Skin of body (tissue), 2 donors: ENCODE results near the gene CROT. TPM values are rescaled to one million over a fixed set of nuclear protein-coding genes. Genes with fewer than 3 reads are reported as not detected.
"Not testable (repeated sequence)": the region's sequence is repeated elsewhere in the genome, so short reads cannot be mapped to it uniquely, and the experiment has no call there.

Experiments
- DNase-seq: peaks from one replicate; lab custom pipeline; 2025; lab: John Stamatoyannopoulos, UW
- total RNA-seq: library from RNA; depleted of rRNA; stranded (reverse); fragments of >200 nt; gene quantifications from one replicate; pipeline ENCODE4 v1.2.3, GENCODE V29; 2014

CROT gene, protein sequence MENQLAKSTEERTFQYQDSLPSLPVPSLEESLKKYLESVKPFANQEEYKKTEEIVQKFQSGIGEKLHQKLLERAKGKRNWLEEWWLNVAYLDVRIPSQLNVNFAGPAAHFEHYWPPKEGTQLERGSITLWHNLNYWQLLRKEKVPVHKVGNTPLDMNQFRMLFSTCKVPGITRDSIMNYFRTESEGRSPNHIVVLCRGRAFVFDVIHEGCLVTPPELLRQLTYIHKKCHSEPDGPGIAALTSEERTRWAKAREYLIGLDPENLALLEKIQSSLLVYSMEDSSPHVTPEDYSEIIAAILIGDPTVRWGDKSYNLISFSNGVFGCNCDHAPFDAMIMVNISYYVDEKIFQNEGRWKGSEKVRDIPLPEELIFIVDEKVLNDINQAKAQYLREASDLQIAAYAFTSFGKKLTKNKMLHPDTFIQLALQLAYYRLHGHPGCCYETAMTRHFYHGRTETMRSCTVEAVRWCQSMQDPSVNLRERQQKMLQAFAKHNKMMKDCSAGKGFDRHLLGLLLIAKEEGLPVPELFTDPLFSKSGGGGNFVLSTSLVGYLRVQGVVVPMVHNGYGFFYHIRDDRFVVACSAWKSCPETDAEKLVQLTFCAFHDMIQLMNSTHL
- total RNA-seq, result 21.8 TPM

- DNase-seq, result peak; percentile 87
Measured at GRCh38 chr7:87345166-87345927, at the start of gene CROT. Gene CROT, plus strand, starts transcription at chr7:87345664. Its CDS starts 3,405 bp downstream, at chr7:87349069.

DNA sequence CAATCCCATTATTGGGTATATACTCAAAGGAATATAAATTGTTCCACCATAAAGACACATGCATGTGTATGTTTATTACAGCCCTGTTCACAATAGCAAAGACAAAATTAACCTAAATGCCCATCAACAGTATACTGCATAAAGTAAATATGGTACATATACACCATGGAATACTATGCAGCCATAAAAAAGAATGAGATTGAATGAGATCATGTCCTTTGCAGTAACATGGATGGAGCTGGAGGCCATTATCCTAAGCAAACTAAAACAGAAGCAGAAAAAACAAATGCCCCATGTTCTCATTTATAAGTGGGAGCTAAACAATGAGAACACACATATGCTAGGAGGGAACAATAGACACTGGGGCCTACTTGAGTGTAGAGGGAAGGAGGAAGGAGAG, 44.7 kb upstream of the CROT start:
- DNase-seq, result no peak

- no peak for DNase-seq
Measured at GRCh38 chr7:87310790-87311419, 34.6 kb upstream of the CROT start.

- DNase-seq, result peak; percentile 69
Measured at GRCh38 chr7:87312215-87312865, 33.1 kb upstream of the CROT start.

DNA sequence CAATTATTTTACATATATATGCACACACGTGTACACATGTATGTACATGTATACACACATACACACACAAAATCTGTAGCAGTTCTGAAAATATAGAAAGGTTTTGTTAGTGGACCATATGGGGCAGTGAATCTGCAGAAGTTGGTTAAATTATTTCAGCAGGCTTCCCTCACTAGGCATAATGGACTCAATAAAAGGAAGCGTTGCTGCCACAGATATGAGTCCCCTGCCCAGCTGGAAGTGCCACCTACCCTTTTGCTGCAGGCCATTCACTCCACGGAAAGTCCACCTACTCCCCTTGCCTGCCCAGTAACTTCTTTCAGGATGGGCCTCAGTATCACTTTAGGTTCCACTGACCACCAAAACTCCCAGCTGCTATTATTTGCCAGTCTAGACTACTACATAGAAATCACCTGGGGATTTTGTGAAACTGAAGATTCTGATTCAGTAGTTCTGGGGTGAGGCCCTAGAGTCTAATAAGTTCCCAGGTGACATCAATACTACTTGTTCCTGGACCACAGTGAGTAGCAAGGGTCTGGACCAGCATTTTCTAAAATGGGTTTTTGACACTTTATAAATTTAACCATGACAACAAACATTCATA, 29.3 kb upstream of the CROT start:
- no peak for DNase-seq

DNA sequence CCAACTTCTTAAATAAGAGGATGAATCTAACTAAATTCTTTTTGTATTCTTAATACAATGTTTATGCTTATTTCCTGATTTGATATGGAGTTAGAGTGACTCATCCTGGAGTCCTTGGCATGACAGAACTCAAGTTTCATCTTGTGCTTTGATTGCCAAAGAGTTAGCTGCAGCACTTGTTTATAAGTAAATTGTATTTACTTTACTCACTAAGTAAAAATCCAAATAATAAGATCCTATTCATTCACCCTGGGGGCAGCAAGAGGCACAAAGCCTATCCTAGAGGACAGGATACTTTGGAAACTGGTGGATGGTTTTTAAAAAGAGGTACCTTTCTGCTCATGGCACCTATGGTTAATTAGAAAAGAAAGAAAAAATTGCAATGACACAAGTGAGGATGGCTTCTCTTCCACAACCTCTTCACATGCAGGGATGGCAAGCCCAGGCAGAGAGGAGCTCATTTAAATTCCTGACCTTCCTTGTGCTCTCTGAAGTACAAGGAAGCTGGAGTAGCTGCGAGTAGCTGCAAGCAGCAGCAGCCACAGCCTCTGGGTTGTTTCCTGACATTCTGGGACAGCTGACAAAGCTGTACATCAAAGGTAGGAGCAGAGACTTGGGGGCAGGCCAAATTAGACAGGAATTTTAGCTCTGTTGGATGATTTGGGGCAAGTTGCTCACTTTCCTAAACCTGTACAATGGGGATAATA, 28.5 kb upstream of the CROT start:
- DNase-seq, result peak; percentile 32

- DNase-seq, result no peak
Measured at GRCh38 chr7:87317691-87318245, 27.7 kb upstream of the CROT start.

- no peak for DNase-seq
Measured at GRCh38 chr7:87318741-87319140, 26.7 kb upstream of the CROT start.

DNA sequence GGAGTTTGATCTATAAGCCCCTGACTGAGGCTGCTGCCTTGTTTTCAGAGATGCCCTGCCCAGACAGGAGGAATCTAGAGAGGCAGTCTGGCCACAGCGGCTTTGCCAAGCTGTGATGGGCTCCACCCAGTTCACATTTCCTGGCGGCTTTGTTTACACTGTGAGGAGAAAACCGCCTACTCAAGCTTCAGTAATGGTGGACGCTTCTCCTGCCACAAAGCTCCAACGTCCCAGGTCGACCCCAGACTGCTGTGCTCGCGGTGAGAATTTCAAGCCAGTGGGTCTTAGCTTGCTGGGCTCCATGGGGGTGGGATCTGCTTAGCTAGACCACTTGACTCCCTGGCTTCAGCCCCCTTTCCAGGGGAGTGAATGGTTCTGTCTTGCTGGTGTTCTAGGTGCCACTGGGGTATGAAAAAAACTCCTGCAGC, 26.3 kb upstream of the CROT start:
- not testable (repeated sequence) for DNase-seq

GRCh38 chr7:87322912-87323311, 22.6 kb upstream of the CROT start:
- no peak for DNase-seq

- no peak for DNase-seq
Measured at GRCh38 chr7:87325576-87326370, 19.7 kb upstream of the CROT start.

DNA sequence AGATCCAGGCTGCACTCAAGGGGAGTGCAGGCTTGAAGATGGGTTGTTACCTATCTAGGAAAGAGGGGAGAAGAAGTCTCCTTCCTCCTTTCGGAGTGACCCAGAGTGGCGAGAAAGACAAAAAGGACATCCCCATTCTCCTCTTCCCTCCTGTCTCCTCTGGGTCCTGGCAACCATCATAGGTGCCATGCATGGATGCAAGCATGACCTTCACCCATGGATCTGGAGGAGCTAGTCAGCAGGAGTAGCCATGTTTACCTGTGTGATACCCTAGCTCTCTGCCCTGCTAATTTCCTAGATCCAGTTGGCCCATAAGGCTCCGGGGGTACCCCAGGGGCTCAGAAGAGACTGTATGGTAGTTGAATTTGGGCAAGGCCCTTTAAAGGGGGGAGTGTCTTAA, 17.2 kb upstream of the CROT start:
- DNase-seq, result no peak

DNA sequence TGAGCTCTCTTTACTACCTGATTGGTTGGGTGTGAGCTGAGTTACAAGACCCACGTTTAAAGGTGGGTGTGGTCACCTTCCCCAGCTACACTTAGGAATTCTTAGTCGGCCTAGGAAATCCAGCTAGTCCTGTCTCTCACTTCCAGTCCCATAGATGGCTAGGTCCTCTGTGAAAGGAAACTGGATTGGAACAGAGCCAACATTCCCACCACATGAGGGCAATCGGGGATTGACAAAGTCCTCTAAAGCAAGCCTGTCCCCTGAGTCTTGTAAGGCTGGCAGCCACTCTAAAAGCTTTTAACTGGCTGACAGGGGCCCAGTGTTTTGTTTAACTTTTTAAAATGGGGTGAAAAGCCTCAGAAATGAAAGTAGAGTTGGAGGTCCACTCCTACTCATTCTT, 15.1 kb upstream of the CROT start:
- no peak for DNase-seq

DNA sequence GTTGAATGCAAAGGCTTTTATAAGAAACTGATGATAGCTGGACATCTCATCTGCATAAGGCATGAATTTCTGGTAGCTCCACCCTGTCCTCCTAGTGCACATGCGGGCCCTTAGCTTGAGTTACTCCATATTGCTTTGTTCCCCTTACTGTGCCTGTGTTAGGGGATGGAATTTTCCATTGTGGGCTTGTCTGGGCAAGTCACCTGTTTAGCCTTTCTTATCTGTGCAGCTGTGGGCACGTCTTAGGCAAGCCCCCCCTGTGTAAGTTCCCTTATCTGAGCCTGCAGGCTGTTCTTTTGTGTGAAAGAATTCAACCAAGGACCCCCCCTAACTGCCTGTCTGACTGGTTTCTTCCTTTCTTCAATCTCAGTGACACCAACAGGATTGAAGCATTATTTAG, 14.5 kb upstream of the CROT start:
- no peak for DNase-seq

- DNase-seq, result no peak
Measured at GRCh38 chr7:87331687-87332252, 13.7 kb upstream of the CROT start.

DNA sequence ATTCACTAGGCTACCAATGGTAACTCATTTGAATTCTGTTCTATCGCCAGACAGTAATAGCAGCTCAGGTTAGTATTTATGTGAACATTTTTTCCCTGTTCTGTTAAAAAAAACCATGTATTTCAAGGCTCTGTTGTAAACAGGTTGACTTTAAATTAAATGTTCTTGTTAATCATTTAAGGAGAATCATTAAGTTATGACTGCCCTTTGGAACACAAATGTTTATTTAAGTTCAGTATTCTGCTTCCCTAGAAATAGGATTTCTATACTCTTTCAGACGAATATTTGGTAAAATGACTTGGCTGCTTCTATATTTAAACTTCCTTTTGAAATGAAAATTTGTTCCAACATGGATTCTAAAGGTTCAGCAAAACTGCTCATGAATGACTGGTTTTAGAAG, 13.1 kb upstream of the CROT start:
- DNase-seq, result no peak

- no peak for DNase-seq
Measured at GRCh38 chr7:87336136-87336535, 9.3 kb upstream of the CROT start.

DNA sequence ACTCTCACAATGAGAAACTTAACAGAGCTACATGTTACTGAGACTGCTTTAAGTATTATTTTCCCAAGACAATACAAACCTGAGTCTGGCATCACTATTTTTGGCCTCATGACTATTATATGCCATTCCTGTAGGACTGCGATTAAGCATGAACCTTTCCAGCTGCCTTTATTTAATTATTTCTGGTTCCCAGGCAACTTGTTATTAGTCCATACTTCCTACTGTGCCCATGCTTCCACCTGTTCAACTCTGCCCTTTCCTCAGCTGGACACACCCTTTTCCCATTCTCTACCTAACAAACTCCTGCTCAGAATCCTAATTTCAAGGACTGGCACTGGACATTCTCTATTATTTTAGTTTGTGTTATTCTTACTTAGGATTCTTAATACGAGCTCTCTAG, 8.1 kb upstream of the CROT start:
- no peak for DNase-seq
